Glomerular visceral epithelial cell (primary cell): ENCODE measurements around the gene GNPTAB.
"Not testable (repeated sequence)": the region's sequence is repeated elsewhere in the genome, so short reads cannot be mapped to it uniquely, and the experiment has no call there.

ENCODE experiments used
- DNase-seq: peaks from one replicate; pipeline ENCODE4 v3.0.0-alpha.2; 2016; ENCODE audit errors: extremely low spot score

The GNPTAB gene

GRCh38 chr12:101852998-101853397 lies 22.2 kb upstream of the GNPTAB start:
- no peak for DNase-seq

GRCh38 chr12:101850199-101850598 lies 19.4 kb upstream of the GNPTAB start:
- DNase-seq, result no peak

GRCh38 chr12:101847325-101847724 lies 16.6 kb upstream of the GNPTAB start:
- no peak for DNase-seq

GRCh38 chr12:101845137-101845711 lies 14.5 kb upstream of the GNPTAB start:
- no peak for DNase-seq

GRCh38 chr12:101841069-101841468 lies 10.3 kb upstream of the GNPTAB start:
- no peak for DNase-seq

- peak; percentile 66 for DNase-seq
Observed at GRCh38 chr12:101839324-101840283, 8.8 kb upstream of the GNPTAB start.

GRCh38 chr12:101838628-101839323 lies 8.0 kb upstream of the GNPTAB start:
- no peak for DNase-seq

GRCh38 chr12:101832030-101832429 lies 1.3 kb upstream of the GNPTAB start:
- DNase-seq, result no peak

- DNase-seq, result no peak
Observed at GRCh38 chr12:101829639-101830366, 956 bp downstream of the GNPTAB start.

GRCh38 chr12:101828463-101829196 lies 2.1 kb downstream of the GNPTAB start:
- no peak for DNase-seq

- no peak for DNase-seq
Observed at GRCh38 chr12:101826766-101827368, 3.9 kb downstream of the GNPTAB start.

GRCh38 chr12:101824831-101825230 lies 5.9 kb downstream of the GNPTAB start:
- no peak for DNase-seq

- DNase-seq, result peak; percentile 27
Observed at GRCh38 chr12:101823891-101824290, 6.9 kb downstream of the GNPTAB start.

- DNase-seq, result no peak
Observed at GRCh38 chr12:101823039-101823438, 7.7 kb downstream of the GNPTAB start.

GRCh38 chr12:101819467-101819866 lies 11.3 kb downstream of the GNPTAB start:
- no peak for DNase-seq

- DNase-seq, result not testable (repeated sequence)
Observed at GRCh38 chr12:101818689-101819088, 12.1 kb downstream of the GNPTAB start.

GRCh38 chr12:101813117-101813516 lies 17.6 kb downstream of the GNPTAB start:
- no peak for DNase-seq

- DNase-seq, result not testable (repeated sequence)
Observed at GRCh38 chr12:101812716-101813115, 18.0 kb downstream of the GNPTAB start.

- DNase-seq, result not testable (repeated sequence)
Observed at GRCh38 chr12:101811342-101811741, 19.4 kb downstream of the GNPTAB start.

- no peak for DNase-seq
Observed at GRCh38 chr12:101809208-101809607, 21.6 kb downstream of the GNPTAB start.

- no peak for DNase-seq
Observed at GRCh38 chr12:101806265-101806664, 24.5 kb downstream of the GNPTAB start.
